ENCODE results near the gene KRTAP13-4.

Gene KRTAP13-4, protein sequence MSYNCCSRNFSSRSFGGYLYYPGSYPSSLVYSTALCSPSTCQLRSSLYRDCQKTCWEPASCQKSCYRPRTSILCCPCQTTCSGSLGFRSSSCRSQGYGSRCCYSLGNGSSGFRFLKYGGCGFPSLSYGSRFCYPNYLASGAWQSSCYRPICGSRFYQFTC

DNA sequence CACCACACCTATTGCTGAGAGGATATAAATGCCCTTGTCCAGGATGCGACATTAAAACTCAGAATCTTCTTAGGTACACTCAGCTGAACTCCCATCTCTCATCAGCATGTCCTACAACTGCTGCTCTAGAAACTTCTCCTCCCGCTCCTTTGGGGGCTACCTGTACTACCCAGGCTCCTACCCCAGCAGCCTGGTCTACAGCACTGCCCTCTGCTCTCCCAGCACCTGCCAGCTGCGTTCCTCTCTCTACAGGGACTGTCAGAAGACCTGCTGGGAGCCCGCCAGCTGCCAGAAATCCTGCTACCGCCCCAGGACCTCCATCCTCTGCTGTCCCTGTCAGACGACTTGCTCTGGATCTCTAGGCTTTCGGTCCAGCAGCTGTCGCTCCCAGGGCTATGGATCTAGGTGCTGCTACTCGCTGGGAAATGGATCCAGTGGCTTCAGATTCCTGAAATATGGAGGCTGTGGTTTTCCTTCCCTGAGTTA lies at the start of gene KRTAP13-4:
TSS of gene KRTAP13-4 (plus strand) at position 51 of the 486 bp plus-strand sequence. CDS start at position 107, 56 bp downstream.
- DNase-seq (ENCODE audit: low spot score): no peak

DNA sequence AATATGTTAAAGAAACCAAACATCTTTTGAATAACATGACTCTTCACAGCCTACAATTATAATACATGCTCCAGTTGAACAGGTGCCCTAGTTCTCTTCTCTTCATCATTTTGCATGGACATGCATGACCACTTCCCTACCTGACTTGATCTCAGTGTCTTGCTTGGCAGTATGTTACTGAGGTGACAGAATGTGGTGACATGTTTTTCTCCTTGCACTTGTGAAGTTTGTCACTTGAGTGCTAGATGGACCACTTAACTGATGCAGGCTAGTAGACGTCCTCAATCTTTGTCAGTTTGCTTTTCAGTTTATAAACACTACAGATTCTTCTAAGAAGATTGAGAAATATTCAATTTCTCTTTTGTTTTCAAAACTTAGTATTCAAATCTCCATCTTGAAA lies 47.8 kb upstream of the KRTAP13-4 start:
- DNase-seq (ENCODE audit: low spot score): no peak

DNA sequence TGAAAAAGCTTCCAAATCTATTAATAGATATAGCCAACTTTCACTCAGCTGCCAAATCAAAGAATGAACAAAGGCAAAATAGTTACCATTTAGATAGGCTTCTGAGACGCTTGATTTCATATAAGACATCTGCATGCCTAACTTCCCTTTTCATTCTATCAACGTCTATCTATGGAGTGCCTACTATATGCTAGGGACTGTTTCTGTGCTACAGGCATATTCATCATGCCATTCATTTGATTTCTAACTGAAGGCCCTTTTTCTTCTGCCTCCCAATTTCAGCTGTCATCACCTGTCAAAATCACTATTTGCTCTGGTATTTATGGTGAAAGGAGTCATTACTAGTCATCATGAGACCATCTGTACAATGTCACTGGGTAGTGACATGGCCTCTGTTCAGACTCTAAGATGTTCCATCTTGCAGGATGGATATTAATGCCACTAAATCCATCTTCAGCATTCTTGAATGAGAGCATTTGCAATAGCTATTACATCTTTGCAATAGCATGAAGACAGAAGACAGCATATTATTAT lies 38.5 kb upstream of the KRTAP13-4 start:
- DNase-seq (ENCODE audit: low spot score): no peak

DNA sequence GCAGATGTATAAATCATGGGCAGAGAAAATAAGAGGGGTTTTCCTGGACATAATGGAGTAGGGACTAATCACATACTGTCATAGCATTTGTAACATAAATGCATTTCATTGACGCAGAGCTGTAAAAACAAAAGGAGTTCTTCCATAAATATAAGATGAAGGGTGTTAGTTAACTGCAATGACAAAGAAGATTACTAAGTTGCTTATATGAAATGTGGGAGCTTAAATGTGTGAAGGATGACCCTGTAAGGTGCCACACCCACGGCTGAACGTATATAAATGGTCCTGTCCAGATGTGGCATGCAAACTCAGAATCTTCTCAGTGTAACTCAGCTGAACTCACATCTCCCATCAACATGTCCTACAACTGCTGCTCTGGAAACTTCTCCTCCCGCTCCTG lies 34.3 kb upstream of the KRTAP13-4 start, which contains the start of gene KRTAP13-1:
TSS of gene KRTAP13-1 (plus strand) at position 301 of the 400 bp plus-strand sequence. CDS start at position 357, 56 bp downstream.
- DNase-seq (ENCODE audit: low spot score): no peak

DNA sequence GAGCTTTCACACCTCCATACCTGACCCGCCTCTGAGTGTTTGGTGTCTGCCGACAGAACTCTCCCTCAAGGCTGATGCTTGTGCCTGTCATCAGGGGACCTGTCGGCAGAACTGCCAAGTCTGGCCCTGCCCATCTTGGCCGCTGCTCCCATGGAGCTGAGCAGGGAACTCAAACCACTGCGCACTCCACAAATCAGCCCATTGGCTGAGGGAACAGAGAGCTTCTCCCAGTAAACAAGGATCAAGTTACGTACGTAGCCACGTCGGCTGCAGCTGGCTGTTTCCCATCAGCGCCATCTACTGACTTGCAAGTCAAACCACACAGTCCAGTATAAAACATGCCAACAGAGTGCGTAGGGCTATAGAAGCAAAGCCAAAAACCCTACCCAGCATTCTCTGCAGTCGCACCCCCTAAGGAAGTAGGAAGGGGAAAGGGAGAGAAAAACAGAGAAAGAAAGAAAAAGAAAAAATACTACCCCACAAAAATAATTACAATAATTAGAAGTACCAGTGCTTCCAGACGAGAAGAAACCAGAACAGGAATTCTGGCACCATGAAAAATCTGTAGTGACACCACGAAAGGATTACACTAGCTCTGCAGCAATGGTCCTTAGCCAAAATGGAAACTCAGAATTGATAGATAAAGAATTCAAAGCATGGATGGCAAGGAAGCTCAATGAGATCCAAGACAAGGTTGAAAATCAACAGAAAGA lies 21.1 kb upstream of the KRTAP13-4 start:
- peak; percentile 42 for DNase-seq (ENCODE audit: low spot score)

DNA sequence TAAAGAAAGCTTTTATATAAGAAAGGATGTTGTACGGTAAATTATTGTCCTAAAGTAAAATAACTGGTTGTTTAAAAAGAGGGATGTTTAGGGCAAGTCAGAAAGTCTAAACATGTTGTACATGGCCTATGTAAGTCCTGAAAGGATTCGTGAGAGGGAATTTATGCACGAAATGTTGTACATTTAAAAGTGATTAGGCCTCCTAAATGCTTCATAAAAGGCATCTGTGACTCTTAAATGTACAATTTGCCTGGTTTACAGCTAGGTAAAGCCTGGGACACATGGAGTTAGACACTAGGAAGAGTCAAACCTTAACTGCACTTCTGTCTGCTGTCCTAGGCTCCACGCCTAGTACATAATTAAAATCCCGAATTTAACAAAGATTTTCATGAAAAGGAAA lies 14.0 kb upstream of the KRTAP13-4 start:
- no peak for DNase-seq (ENCODE audit: low spot score)

DNA sequence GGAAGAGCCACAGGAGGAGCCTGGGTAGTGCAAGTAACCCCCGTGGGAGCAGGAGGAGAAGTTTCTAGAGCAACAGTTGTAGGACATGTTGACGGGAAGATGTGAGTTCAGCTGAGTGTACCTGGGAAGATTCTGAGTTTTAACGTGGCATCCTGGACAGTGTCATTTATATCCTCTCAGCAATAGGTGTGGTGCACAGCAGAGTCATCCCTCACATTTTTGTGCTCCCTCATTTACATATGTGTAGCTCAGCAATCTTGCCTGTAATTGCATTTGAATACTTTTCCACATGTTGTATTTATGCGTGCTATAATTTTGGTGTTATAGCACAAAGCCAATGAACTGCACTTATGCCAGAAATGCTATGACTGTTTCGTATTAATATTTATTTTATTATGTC lies 4.2 kb upstream of the KRTAP13-4 start, which contains the start of gene KRTAP13-3:
TSS of gene KRTAP13-3 (minus strand) at position 101 of the 400 bp plus-strand sequence. CDS start at position 87, 14 bp downstream.
- no peak for DNase-seq (ENCODE audit: low spot score)

DNA sequence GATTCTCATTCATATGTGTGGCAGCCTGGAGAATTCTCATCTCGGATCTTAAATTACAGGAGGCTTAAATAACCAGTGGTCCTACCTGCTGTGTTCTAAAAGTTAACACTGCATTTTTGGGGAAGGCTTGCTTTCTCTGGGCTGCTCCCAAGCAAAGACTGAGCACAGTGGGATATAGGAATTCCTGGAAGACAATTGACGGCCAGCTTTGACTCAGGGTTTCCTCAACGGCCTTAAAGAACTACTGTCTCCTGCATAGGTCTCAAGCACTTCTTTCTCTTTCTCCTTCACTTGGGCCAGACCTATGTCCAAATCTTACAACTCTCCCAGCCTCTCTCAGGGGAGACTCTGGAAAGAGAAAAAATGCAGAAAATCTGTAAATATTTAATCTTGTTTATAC lies 3.3 kb upstream of the KRTAP13-4 start:
- no peak for DNase-seq (ENCODE audit: low spot score)

DNA sequence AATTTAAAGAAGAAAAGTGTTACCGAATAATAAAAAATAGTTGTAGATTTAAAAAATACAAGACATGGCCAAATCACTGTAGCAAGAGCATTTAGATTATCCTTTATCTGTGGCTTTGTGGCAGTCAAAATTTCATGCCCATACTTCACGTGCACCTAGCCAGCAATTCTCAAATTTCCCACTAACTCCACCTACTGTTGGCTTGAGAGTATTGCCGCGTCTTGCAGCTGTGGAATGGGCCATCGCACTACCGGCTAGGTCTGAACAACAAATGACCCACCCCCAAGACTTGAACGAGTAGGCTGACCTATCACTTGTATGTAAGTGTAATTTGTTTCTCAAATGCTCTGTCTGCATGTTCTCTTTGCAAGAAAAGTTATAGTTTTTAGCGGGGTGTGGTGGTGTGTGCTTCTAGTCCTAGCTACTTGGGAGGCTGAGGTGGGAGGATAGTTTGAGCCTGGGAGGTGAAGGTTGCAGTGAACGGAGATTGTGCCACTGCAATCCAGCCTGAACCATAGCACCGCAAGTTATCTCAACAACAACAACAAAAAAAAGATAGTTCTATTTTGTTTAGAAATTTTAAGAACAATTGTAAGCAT lies 4.1 kb downstream of the KRTAP13-4 start:
- DNase-seq (ENCODE audit: low spot score): peak; percentile 46

DNA sequence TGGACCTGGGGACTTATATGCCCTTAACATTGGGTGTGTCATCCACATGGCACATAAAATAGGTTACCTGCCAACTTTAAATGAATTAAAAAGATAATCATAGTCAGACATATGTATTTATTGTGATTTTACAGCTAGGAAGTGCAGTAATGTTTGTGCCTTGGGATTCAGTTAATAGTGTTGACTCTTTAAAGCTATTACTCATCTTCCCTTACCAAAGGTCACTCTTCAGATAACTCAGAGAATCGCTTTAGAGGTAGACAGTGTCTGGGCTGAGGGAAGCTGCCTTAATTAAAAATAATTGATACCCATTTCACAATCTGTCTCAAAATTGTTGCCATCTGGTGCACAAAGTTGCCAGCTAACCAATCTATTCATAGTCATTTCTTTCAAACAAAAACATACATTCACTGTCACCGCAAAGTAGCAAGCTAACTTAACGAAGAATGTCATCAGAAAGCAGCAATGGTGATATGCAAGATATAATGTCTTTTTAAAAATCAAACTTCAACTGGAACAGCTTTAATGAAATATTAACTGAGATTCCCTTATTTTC lies 7.1 kb downstream of the KRTAP13-4 start:
- no peak for DNase-seq (ENCODE audit: low spot score)

DNA sequence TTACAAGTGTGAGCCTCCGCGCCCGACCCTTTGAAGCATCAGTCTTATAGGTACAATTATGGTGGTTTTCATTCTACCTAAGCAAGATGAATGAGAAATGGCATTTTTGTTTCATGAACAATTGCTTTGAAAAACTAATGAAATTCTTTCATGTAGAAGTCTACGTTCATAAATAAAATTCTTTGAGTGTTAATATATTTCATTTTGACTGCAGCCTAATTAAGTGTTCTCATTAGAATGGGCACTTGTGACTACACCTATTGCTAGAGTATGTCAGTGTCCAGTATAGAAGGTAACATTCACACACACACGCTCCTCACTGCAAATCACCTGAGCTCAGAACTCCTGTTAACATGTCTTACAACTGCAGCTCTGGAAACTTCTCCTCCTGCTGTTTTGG lies 10.0 kb downstream of the KRTAP13-4 start, which contains the start of gene KRTAP15-1:
TSS of gene KRTAP15-1 (plus strand) at position 301 of the 400 bp plus-strand sequence. CDS start at position 354, 53 bp downstream.
- no peak for DNase-seq (ENCODE audit: low spot score)

DNA sequence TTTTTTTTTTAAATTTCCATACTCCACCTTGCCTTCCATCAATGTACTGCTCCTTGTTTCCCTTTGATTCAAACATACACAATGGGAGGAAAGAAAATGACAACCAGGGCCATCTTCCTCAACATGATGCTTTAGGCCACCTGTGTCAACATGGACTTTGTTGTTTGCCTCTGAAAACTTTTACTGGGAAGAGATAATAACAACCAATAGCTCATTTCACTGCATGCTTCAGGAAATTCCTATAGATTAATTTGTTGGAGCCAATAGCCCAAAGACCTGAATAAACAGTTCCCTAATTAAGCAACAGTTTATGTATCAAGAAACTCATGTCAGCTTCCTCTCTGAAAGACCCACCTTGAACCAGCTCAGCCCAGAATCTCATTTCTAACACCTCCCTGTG lies 13.2 kb downstream of the KRTAP13-4 start:
- DNase-seq (ENCODE audit: low spot score): no peak

DNA sequence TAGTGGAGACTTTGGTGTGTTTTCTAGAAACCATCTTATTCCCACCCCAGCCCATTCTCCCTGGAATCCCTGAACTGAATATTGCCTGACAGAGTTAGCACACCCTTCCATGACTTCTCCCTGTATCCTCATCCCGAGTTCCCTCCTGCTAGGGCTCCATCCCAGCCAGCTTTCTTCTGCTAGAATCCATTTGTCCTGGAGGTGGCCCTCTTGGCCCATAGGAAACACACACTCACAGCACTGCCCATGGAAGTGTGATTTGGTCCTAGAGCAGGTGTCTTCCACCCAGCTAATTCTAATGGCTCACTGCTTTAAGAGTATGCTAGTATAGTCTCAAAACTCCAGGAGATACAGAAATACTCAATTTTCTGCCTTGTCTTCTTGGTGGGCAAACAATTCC lies 14.2 kb downstream of the KRTAP13-4 start:
- no peak for DNase-seq (ENCODE audit: low spot score)

DNA sequence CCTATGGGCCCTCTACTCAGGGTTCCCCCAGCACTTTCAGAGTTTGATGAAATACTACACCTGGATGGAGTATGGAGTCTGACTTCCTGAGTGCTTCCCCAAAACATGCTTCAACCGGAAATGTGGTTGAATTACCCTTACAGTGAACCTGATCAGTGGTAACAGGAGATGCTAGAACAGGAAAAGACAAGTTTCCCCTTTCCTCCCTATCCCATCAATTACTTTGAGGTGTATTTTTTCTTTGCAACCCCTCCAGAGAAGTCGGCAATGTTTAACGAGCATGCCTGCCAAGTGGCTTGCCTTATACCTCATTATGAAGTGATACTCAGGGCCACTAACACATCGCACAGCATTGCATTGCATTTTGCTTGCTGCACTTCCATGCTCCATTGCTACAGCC lies 17.0 kb downstream of the KRTAP13-4 start:
- no peak for DNase-seq (ENCODE audit: low spot score)

DNA sequence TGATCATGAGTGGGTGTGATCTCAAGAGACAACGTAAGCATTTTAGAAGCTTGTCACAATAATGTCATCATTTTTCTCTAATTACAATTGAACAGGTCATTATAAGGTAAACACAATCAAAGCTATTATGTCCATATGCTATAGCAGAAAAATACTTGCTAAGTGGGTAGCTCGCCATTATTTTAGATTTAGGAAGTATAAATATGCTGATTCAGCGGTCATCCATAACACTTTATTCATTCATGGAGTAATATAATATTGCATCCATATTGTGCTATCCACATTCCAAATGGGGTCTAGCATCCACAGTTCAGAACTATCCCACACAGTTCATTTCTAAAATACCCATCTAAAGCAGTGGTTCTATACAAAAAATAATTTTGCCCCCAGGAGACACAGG lies 18.5 kb downstream of the KRTAP13-4 start:
- DNase-seq (ENCODE audit: low spot score): no peak

DNA sequence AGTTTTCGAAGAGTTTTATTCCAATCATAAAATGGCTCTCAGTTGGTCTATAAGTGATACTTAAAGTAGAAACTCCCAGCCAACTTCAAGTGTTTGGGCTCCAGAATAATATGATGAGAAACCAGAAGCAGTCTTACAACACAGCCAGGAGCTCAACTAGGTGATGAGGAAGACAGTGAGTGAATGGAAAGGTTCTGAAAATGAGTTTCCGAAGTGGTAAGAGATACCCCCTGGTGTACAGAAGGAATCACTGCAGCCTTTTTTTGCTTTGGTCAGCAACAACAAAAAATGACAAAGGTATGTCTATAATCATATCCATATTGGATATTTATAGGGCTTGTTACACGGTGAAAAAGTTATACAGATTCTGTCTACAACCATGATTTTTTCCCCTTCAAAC lies 33.7 kb downstream of the KRTAP13-4 start:
- no peak for DNase-seq (ENCODE audit: low spot score)

DNA sequence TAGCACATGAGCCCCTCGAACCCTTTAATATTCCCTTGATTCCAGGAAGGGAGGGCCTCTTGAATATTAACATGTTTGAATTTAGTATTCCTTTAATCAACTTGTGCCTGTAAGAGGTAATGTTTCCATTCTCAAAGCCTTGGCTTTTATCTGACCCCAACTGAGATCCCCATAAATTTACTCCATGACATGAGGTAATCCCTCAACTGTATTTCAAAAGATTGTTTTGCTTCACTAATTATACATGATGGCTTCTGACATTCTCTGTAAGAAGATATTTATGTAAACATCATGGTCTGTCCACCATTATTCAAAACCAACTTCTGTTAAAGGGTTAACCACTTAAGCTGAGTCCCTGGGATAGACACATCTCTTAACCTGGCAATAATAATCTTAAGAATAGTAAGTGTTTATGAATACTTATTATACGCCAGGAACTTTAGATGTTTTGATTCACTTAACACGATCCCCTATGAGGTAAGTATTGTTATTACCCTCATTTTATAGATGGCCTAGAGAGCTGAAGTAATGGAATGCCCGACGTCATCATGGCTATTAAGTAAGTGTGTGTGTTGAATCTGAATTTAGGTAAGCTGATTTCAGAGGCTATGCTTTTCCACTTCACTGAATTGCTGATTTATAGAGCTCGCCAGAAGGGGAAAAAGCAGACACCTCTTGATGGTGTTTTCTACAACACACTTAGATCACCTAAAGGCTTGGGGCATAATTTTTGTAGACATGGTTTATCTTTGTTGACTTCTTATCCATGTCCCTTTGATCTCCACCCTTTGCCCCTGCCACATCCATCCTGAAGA lies 39.1 kb downstream of the KRTAP13-4 start:
- DNase-seq (ENCODE audit: low spot score): no peak

DNA sequence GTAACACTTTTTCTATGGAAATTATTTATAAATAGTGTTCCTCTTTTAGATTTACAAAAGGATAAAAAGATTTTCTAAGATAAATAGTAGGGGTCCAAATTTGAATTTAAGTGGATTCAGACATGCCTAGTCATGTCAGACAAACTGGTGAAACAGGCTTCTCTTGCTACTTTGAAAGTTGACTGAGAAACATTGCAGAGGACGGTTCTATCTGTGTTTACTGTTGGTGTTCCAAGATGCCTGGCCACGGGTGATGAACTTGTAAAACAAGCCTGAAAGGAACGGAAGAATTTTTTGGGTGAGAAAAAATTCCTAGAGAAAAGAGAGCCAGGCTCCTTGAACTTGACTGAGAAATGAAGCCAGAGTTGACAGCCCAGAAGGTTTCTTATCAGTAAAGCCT lies 48.0 kb downstream of the KRTAP13-4 start:
- DNase-seq (ENCODE audit: low spot score): no peak

DNA sequence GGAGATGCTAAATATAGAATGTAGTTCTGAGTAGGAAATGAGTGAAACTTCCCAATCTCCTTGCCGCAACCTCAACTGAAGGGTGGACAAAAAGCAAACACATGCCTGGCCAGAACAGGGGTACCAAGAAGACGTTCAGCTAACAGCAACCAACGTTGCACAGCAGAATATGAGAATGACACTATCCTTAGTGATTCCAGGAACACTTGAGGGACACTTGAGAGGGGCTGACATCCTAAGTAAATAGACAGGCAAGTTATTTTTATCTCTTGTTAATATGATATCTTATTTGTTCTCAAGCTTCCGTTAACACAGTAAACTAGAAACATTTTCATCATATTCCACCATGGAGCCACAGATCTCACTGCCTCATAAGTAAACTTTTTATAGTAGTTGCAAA lies 49.2 kb downstream of the KRTAP13-4 start:
- DNase-seq (ENCODE audit: low spot score): no peak

DNA sequence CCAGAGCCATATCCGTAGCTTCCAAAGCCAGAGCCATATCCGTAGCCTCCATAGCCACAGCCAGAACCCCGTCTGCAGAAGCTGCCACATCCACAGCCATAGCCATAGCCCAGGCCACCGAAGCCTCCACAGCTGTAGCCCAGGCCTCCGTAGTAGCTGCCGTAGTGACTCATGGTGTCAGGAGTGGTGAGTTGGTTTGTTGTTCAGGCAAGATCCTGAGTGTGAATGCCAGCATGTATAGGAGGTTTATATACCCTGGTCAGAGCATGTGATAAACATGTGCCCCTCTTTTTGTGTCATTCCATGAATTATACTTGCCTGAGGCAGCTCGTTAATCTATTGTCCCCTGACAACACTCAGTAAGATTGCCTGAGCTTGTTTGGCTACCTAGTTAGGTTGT lies 50.1 kb downstream of the KRTAP13-4 start, which contains the start of gene KRTAP19-1:
TSS of gene KRTAP19-1 (minus strand) at position 223 of the 400 bp plus-strand sequence. CDS start at position 173, 50 bp downstream.
- DNase-seq (ENCODE audit: low spot score): no peak
